GM12864 (cell line): ENCODE results near the gene SLC4A1AP.

Experiments
- DNase-seq: peaks from one replicate; pipeline ENCODE4 v3.0.0-alpha.2; 2011; ENCODE audit warnings: low read depth
- H3K4me3 ChIP-seq: 2 replicates; pipeline ENCODE4 v1.5.1; 2011; ENCODE audit warnings: mild to moderate bottlenecking, low read depth, low read length, control low read depth
- TF ChIP-seq, protein P1 (sequence below): IDR thresholded peaks from 2 replicates; pipeline ENCODE4 v1.5.1; 2011; ENCODE audit warnings: low read depth, mild to moderate bottlenecking, moderate library complexity, low read length, control low read depth, inconsistent platforms; ENCODE audit errors: missing control alignments

SLC4A1AP gene

DNA sequence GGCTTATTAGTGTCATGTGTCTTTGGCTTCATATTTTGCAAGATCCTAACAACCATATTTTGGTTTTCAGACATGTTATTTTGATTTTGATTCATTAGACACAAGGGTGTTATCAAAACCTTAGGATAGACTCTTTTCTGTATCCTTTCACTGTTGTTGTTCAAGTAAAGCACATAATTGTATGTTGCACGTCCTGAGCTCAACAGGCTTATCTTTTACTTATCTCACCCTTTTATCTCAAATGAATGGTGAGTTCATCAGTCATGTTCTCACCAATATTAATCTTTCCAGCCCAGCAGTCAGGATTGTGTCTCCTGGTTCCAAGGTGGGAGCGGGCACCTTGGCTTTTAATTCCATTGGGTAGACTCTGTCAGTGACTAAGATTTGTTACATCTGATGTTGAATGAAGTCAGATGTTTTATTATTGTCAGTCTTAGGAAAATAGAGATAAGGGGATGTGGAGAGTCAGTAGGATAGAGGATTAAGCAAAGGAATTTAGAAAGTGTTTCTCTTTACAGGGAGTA is 22.9 kb upstream of the SLC4A1AP start:
- H3K4me3 ChIP-seq: no peak overlapping the region
- TF ChIP-seq, protein P1, sequence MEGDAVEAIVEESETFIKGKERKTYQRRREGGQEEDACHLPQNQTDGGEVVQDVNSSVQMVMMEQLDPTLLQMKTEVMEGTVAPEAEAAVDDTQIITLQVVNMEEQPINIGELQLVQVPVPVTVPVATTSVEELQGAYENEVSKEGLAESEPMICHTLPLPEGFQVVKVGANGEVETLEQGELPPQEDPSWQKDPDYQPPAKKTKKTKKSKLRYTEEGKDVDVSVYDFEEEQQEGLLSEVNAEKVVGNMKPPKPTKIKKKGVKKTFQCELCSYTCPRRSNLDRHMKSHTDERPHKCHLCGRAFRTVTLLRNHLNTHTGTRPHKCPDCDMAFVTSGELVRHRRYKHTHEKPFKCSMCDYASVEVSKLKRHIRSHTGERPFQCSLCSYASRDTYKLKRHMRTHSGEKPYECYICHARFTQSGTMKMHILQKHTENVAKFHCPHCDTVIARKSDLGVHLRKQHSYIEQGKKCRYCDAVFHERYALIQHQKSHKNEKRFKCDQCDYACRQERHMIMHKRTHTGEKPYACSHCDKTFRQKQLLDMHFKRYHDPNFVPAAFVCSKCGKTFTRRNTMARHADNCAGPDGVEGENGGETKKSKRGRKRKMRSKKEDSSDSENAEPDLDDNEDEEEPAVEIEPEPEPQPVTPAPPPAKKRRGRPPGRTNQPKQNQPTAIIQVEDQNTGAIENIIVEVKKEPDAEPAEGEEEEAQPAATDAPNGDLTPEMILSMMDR: no peak

GRCh38 chr2:27645197-27645596 is 18.5 kb upstream of the SLC4A1AP start:
- TF ChIP-seq, protein P1: no peak
- no peak for DNase-seq
- no peak overlapping the region for H3K4me3 ChIP-seq

More for the DNA sequence above, 22.9 kb upstream of the SLC4A1AP start:
- DNase-seq: no peak

GRCh38 chr2:27647289-27647688 is 16.4 kb upstream of the SLC4A1AP start:
- no peak for DNase-seq
- TF ChIP-seq, protein P1: no peak
- no peak overlapping the region for H3K4me3 ChIP-seq

DNA sequence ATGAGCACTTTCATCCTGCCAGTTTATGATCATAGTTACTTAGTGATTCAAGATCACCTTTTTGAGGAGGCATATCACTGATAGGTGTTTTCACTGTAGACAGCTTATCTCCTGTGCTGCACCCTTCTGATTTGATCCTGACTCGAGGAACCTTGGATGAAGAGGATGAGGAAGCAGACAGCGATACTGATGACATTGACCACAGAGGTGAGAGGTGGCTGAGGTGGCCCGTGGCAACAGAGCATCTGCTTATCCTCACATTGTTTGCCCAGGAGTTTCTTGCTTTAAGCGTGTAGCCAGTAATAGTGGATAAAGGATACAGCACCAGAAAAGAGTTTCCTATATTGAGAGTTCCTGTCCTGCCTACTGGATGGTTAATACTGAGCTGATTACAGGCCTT is 16.0 kb upstream of the SLC4A1AP start:
- TF ChIP-seq, protein P1: no peak
- H3K4me3 ChIP-seq: no peak overlapping the region
- no peak for DNase-seq

GRCh38 chr2:27651056-27651455 is 12.6 kb upstream of the SLC4A1AP start:
- DNase-seq: no peak
- TF ChIP-seq, protein P1: no peak

GRCh38 chr2:27652341-27652740 is 11.3 kb upstream of the SLC4A1AP start:
- TF ChIP-seq, protein P1: no peak
- H3K4me3 ChIP-seq: no peak overlapping the region
- DNase-seq: no peak

More at GRCh38 chr2:27651056-27651455, 12.6 kb upstream of the SLC4A1AP start:
- H3K4me3 ChIP-seq: no peak overlapping the region

DNA sequence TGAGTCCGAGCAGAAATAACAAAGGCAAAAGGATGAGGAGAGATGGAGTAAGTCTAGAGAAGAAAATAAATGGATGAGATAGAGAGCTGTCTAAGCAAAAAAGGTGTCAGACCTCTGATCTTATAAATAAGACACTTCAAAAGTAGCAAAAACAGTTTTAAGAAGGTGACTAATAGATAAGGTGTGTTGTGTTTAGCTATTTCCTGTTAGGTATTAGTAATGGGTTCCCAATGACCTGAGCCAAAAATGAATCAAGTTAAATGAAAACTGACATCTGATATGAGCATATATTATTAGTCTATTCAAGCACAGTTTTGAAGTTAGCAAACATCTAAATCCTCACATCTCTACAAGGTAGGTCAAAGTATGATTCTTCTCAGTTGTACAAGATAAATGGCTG is 10.9 kb upstream of the SLC4A1AP start:
- no peak overlapping the region for H3K4me3 ChIP-seq
- DNase-seq: no peak
- TF ChIP-seq, protein P1: no peak
